HG03175 (cell line): ENCODE measurements around the gene DOK3.

Experiments
- ATAC-seq: cut with Tn5 transposase; IDR thresholded peaks from one replicate; pipeline ENCODE4 v1.9.1; 2021; ENCODE audit warnings: mild to moderate bottlenecking, moderate library complexity; ENCODE audit not compliant: unreplicated experiment

DOK3 gene

GRCh38 chr5:177509381-177509951 is at the start of gene DOK3:
Gene DOK3 (minus strand): TSS chr5:177509826. CDS start chr5:177509540, 286 bp downstream.
- ATAC-seq, result peak; percentile 29

GRCh38 chr5:177557796-177558195 is 48.2 kb upstream of the DOK3 start:
- ATAC-seq, result no peak

GRCh38 chr5:177557041-177557647 is 47.5 kb upstream of the DOK3 start:
- ATAC-seq, result no peak

- no peak for ATAC-seq
These were observed 46.0 kb upstream of the DOK3 start for GRCh38 chr5:177555665-177556064.

- ATAC-seq, result no peak
These were observed 45.6 kb upstream of the DOK3 start for GRCh38 chr5:177555228-177555627.

GRCh38 chr5:177554474-177555111 is 45.0 kb upstream of the DOK3 start, which contains the start of gene FAM193B:
Gene FAM193B (minus strand): TSS chr5:177554563. CDS start chr5:177554458, 105 bp downstream.
- peak; percentile 94 for ATAC-seq

- ATAC-seq, result peak; percentile 43
These were observed 44.2 kb upstream of the DOK3 start for GRCh38 chr5:177553671-177554429.

GRCh38 chr5:177552839-177553455 is 43.3 kb upstream of the DOK3 start:
- no peak for ATAC-seq

GRCh38 chr5:177550122-177550521 is 40.5 kb upstream of the DOK3 start:
- ATAC-seq, result no peak

GRCh38 chr5:177548495-177548894 is 38.9 kb upstream of the DOK3 start:
- no peak for ATAC-seq

GRCh38 chr5:177547736-177548135 is 38.1 kb upstream of the DOK3 start:
- no peak for ATAC-seq

GRCh38 chr5:177546258-177546741 is 36.7 kb upstream of the DOK3 start:
- ATAC-seq, result no peak

GRCh38 chr5:177545487-177546257 is 36.0 kb upstream of the DOK3 start:
- ATAC-seq, result no peak

GRCh38 chr5:177542816-177543465 is 33.3 kb upstream of the DOK3 start:
- ATAC-seq, result no peak

GRCh38 chr5:177540438-177540837 is 30.8 kb upstream of the DOK3 start:
- ATAC-seq, result no peak

GRCh38 chr5:177539411-177539810 is 29.8 kb upstream of the DOK3 start:
- no peak for ATAC-seq

- ATAC-seq, result no peak
These were observed 29.2 kb upstream of the DOK3 start for GRCh38 chr5:177538876-177539275.

GRCh38 chr5:177537389-177538361 is 28.0 kb upstream of the DOK3 start:
- no peak for ATAC-seq

GRCh38 chr5:177536386-177536785 is 26.8 kb upstream of the DOK3 start:
- no peak for ATAC-seq
